ENCODE measurements around the gene PLA2G2E.
"Not testable (repeated sequence)": the region's sequence is repeated elsewhere in the genome, so short reads cannot be mapped to it uniquely, and the experiment has no call there.

PLA2G2E gene

GRCh38 chr1:19936061-19936750 is 12.8 kb upstream of the PLA2G2E start:
- no peak for TF ChIP-seq CTCF (IDR thresholded peaks at IDR 0.05; ENCODE audit: insufficient read depth, low read depth, low read length, missing control alignments)
- DNase-seq (ENCODE audit: low read depth), result peak; percentile 7
- H3K4me3 ChIP-seq (ENCODE audit: low read depth, low read length), result no peak overlapping the region

- DNase-seq (ENCODE audit: low read depth), result no peak
- no peak overlapping the region for H3K4me3 ChIP-seq (ENCODE audit: low read depth, low read length)
- no peak for TF ChIP-seq CTCF (IDR thresholded peaks at IDR 0.05; ENCODE audit: insufficient read depth, low read depth, low read length, missing control alignments)
Measured at GRCh38 chr1:19934336-19934735, 10.9 kb upstream of the PLA2G2E start.

GRCh38 chr1:19932866-19933265 is 9.4 kb upstream of the PLA2G2E start:
- DNase-seq (ENCODE audit: low read depth), result no peak
- H3K4me3 ChIP-seq (ENCODE audit: low read depth, low read length), result no peak overlapping the region
- TF ChIP-seq CTCF (IDR thresholded peaks at IDR 0.05; ENCODE audit: insufficient read depth, low read depth, low read length, missing control alignments), result no peak

- not testable (repeated sequence) for DNase-seq (ENCODE audit: low read depth); H3K4me3 ChIP-seq (ENCODE audit: low read depth, low read length)
Measured at GRCh38 chr1:19927130-19927421, 3.7 kb upstream of the PLA2G2E start.

GRCh38 chr1:19926296-19927129 is 3.1 kb upstream of the PLA2G2E start:
- DNase-seq (ENCODE audit: low read depth), result no peak
- H3K4me3 ChIP-seq (ENCODE audit: low read depth, low read length), result no peak overlapping the region
- no peak for TF ChIP-seq CTCF (IDR thresholded peaks at IDR 0.05; ENCODE audit: insufficient read depth, low read depth, low read length, missing control alignments)

- no peak for DNase-seq (ENCODE audit: low read depth)
- no peak overlapping the region for H3K4me3 ChIP-seq (ENCODE audit: low read depth, low read length)
- no peak for TF ChIP-seq CTCF (IDR thresholded peaks at IDR 0.05; ENCODE audit: insufficient read depth, low read depth, low read length, missing control alignments)
Measured at GRCh38 chr1:19925342-19926070, 2.1 kb upstream of the PLA2G2E start.

- no peak overlapping the region for H3K4me3 ChIP-seq (ENCODE audit: low read depth, low read length)
- no peak for TF ChIP-seq CTCF (IDR thresholded peaks at IDR 0.05; ENCODE audit: insufficient read depth, low read depth, low read length, missing control alignments)
- DNase-seq (ENCODE audit: low read depth), result no peak
Measured at GRCh38 chr1:19923953-19924346, 533 bp upstream of the PLA2G2E start.
